ENCODE measurements around the gene LMAN2.

Gene LMAN2

DNA sequence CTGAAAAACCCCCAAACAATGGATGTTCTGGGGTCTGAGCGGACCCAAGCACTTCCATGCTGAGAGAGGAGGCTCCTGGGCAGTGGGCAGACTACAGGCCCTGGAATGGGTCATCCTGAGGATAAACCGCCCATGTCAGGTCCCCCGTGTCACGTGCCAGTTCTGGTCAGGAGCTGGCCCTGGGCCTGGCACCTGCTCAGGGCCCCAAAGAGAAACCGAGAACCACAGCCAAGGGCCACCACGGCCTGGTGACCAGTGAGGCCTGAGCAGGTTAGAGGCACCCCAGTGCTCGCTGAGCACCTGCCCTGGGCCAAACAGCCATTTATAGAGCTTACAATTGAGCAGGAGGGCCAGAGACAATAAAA is 15.8 kb downstream of the LMAN2 start:
- Histone ChIP-seq H3K9ac (ENCODE audit: low read depth in 1 of 2, low read length in 2 of 2) (no peak overlapping the region), H3K9me3 (ENCODE audit: control insufficient read depth in 2 of 2, low read length in 2 of 2) (no peaks in the 10 kb centered on the region), H3K4me1 (ENCODE audit: control insufficient read depth in 2 of 2, insufficient read depth in 2 of 2, low read length in 2 of 2) (no peaks in the 10 kb centered on the region), H3K36me3 (ENCODE audit: control insufficient read depth in 2 of 2, insufficient read depth in 2 of 2, low read length in 2 of 2) (peaks cover 72 to 85% of the 10 kb centered on the region in 2 donors), H3K27me3 (ENCODE audit: control insufficient read depth in 2 of 2, insufficient read depth in 2 of 2, low read length in 2 of 2) (no peaks in the 10 kb centered on the region), H3K27ac (ENCODE audit: low read depth in 2 of 2, low read length in 2 of 2) (no peak overlapping the region), H3K4me3 (ENCODE audit: low read length in 2 of 2) (no peak overlapping the region)

DNA sequence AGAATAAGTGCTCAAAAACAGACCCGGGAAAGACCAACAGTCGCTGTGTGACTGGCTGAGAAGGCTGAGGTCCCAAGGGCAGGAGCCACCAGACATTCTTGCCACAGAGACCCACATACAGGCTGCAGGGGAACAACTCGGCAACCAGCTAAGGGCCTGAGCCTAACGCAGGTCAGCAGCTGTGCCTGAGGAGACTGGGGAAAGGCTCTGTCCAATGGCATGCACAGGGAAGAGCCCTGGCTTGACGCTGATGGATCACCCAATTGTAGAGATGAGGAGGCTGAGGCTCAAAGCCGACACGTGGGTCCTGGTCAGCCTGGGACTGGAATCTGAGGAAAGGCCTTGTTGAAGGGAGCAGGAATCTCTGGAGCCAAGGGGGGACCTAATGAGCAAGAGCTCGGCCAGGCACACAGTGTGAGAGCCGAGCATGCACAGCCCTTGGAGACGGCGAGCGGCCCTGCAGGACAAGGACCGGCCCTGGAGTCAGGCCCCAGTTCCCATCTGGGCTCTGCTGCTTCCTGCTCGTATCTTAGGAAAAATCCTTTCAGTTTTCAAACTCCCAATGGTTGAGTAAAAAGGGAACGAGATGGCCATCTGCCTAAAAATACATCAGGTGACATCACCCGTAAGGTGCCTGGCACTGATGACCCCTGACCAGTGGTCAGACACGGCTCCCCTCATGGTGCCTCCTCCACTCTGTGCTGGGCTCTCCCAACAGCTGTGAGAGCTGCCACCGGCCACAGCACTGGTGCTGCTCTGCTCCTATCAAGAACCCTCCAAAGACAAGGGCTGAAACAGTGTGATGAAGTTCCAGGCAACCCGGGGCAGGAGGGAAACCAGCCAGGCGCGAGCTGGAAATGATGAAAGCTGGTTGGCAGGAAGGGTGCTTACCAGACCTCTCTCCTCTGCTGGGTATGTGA is 16.4 kb downstream of the LMAN2 start:
- Histone ChIP-seq H3K27ac (ENCODE audit: low read depth in 2 of 2, low read length in 2 of 2) (no peak overlapping the region), H3K9ac (ENCODE audit: low read depth in 1 of 2, low read length in 2 of 2) (no peak overlapping the region), H3K27me3 (ENCODE audit: control insufficient read depth in 2 of 2, insufficient read depth in 2 of 2, low read length in 2 of 2) (no peaks in the 10 kb centered on the region), H3K4me1 (ENCODE audit: control insufficient read depth in 2 of 2, insufficient read depth in 2 of 2, low read length in 2 of 2) (no peaks in the 10 kb centered on the region), H3K36me3 (ENCODE audit: control insufficient read depth in 2 of 2, insufficient read depth in 2 of 2, low read length in 2 of 2) (peaks cover 77 to 88% of the 10 kb centered on the region in 2 donors), H3K4me3 (ENCODE audit: low read length in 2 of 2) (no peak overlapping the region), H3K9me3 (ENCODE audit: control insufficient read depth in 2 of 2, low read length in 2 of 2) (no peaks in the 10 kb centered on the region)

DNA sequence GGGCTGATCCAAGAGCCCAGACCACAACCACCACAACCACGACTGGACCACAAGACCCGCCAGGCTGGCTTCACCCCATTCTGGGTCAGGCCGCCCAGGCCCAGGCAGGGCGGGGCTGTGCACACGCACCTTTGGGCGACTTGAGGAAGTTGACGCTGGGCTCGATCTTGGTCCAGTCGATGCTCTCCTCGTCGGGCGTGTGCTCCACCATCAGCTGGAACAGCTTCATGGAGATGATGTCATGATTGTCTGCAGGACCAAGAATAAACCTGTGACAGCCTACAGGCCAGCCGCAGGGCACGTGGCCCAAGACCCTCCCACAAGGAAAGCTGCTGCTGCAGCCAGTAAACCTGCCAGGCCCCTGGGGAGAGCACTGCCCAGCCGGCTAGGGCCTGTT is 17.3 kb downstream of the LMAN2 start:
- Histone ChIP-seq H3K9me3 (ENCODE audit: control insufficient read depth in 2 of 2, low read length in 2 of 2) (no peaks in the 10 kb centered on the region), H3K27ac (ENCODE audit: low read depth in 2 of 2, low read length in 2 of 2) (no peak overlapping the region), H3K36me3 (ENCODE audit: control insufficient read depth in 2 of 2, insufficient read depth in 2 of 2, low read length in 2 of 2) (peaks cover 80 to 90% of the 10 kb centered on the region in 2 donors), H3K4me3 (ENCODE audit: low read length in 2 of 2) (no peak overlapping the region), H3K9ac (ENCODE audit: low read depth in 1 of 2, low read length in 2 of 2) (no peak overlapping the region), H3K4me1 (ENCODE audit: control insufficient read depth in 2 of 2, insufficient read depth in 2 of 2, low read length in 2 of 2) (no peaks in the 10 kb centered on the region), H3K27me3 (ENCODE audit: control insufficient read depth in 2 of 2, insufficient read depth in 2 of 2, low read length in 2 of 2) (no peaks in the 10 kb centered on the region)

DNA sequence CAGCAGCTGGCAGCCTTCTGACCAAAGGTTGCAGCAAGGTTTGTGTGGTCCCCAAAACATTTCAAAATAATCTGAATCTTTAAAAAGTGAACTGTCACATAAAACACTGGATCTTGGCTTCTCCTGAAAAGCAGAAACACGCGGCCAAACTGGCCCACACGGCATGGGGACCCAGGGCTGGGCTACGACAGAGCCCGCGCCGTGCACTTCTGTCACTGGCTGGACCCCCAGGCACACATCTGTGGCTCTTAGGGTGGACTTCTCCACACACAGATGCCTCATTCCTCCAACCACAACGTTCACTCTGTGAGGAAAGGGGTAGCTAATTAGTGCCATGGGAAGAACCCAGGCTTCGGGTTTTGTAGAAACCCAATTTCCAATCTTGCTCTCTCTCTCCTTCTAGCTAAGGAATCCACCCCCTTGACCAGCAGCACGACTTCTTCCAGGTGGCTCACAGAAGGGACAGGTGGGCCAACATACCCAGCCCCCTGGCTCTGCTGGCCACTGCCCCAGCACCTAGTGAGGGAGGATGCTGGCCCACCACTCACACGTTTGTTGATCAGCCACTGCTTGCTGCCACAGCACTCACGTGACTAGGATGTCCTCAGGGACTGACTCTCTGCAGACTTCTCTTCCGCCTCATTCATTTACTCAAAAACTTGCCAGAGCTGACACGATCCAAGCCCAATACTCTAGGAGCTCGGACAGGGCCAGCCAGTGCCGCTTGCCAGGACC is 17.9 kb downstream of the LMAN2 start:
- Histone ChIP-seq H3K36me3 (ENCODE audit: control insufficient read depth in 2 of 2, insufficient read depth in 2 of 2, low read length in 2 of 2) (peaks cover 77 to 86% of the 10 kb centered on the region in 2 donors), H3K9me3 (ENCODE audit: control insufficient read depth in 2 of 2, low read length in 2 of 2) (no peaks in the 10 kb centered on the region)

DNA sequence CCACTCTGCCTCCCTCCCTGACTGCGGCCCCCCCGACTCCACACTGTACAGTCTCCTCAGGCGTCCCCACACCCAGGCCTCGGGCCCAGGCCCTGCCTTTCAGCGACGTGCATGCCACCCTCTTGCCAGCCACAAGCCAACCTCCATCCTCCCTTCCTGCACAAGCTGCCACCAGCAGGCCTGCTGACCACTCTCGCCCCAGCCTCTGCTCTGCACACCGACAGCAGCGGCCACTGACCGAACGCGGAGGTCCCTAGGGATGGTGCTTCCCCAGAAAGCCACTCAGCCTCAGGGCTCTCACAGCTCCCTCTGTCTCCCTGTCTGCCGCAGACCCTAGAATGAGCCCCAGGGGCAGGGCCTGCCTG is 18.6 kb downstream of the LMAN2 start:
- Histone ChIP-seq H3K36me3 (ENCODE audit: control insufficient read depth in 2 of 2, insufficient read depth in 2 of 2, low read length in 2 of 2) (peaks cover 72 to 81% of the 10 kb centered on the region in 2 donors), H3K27ac (ENCODE audit: low read depth in 2 of 2, low read length in 2 of 2) (no peak overlapping the region)

More for the DNA sequence above, 17.9 kb downstream of the LMAN2 start:
- Histone ChIP-seq H3K4me3 (ENCODE audit: low read length in 2 of 2) (no peak overlapping the region), H3K9ac (ENCODE audit: low read depth in 1 of 2, low read length in 2 of 2) (no peak overlapping the region), H3K27ac (ENCODE audit: low read depth in 2 of 2, low read length in 2 of 2) (no peak overlapping the region), H3K27me3 (ENCODE audit: control insufficient read depth in 2 of 2, insufficient read depth in 2 of 2, low read length in 2 of 2) (no peaks in the 10 kb centered on the region), H3K4me1 (ENCODE audit: control insufficient read depth in 2 of 2, insufficient read depth in 2 of 2, low read length in 2 of 2) (no peaks in the 10 kb centered on the region)

DNA sequence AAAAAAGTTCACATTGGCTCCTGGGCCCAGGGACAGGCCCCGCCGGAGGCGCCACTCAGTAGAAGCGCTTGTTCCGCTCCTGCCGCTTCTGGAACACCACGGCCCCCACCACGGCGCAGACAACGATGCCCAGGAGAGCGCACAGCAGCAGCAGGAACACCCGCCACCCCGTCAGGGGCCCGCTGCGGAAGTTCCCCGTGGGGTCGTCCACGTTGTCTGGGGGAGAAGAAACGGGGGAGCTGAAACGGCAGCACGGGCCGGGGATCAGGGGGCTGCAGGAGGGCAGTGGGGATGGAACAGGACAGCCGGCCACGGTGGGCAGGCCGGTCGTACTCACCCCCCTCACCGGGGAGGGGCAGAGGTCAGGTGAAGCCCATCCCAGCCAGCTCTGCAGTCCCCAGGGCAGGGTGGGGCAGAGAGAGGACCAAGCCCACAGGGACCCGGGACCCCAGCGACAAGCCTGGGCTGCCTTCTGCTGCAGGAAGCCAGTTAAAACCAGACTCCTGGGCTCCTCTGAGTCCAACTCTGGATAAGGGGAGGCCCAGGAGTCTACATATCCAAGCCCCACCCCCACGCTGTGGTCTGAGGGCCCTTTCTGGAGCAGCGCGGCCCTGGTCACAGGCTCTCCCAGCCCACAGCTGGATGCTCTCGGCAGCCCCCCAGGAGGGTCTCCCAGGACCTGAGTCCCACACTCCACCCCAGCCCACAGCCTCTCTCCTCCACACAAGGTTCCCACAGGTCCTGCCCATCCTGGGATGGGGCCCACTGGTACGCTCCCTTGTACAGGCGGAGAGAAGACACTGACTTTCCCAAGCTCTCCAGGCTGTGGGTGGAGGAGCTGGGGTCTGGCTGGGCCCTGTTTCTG is 19.2 kb downstream of the LMAN2 start:
- Histone ChIP-seq H3K27ac (ENCODE audit: low read depth in 2 of 2, low read length in 2 of 2) (no peak overlapping the region), H3K9ac (ENCODE audit: low read depth in 1 of 2, low read length in 2 of 2) (no peak overlapping the region), H3K36me3 (ENCODE audit: control insufficient read depth in 2 of 2, insufficient read depth in 2 of 2, low read length in 2 of 2) (peaks cover 66 to 79% of the 10 kb centered on the region in 2 donors), H3K9me3 (ENCODE audit: control insufficient read depth in 2 of 2, low read length in 2 of 2) (no peaks in the 10 kb centered on the region), H3K4me1 (ENCODE audit: control insufficient read depth in 2 of 2, insufficient read depth in 2 of 2, low read length in 2 of 2) (no peaks in the 10 kb centered on the region), H3K27me3 (ENCODE audit: control insufficient read depth in 2 of 2, insufficient read depth in 2 of 2, low read length in 2 of 2) (no peaks in the 10 kb centered on the region), H3K4me3 (ENCODE audit: low read length in 2 of 2) (no peak overlapping the region)

More for the DNA sequence above, 18.6 kb downstream of the LMAN2 start:
- H3K4me3 ChIP-seq (ENCODE audit: low read length in 2 of 2): no peak overlapping the region
- no peaks in the 10 kb centered on the region for H3K9me3 ChIP-seq (ENCODE audit: control insufficient read depth in 2 of 2, low read length in 2 of 2)
- no peak overlapping the region for H3K9ac ChIP-seq (ENCODE audit: low read depth in 1 of 2, low read length in 2 of 2)
- no peaks in the 10 kb centered on the region for H3K27me3 ChIP-seq (ENCODE audit: control insufficient read depth in 2 of 2, insufficient read depth in 2 of 2, low read length in 2 of 2)
- no peaks in the 10 kb centered on the region for H3K4me1 ChIP-seq (ENCODE audit: control insufficient read depth in 2 of 2, insufficient read depth in 2 of 2, low read length in 2 of 2)

DNA sequence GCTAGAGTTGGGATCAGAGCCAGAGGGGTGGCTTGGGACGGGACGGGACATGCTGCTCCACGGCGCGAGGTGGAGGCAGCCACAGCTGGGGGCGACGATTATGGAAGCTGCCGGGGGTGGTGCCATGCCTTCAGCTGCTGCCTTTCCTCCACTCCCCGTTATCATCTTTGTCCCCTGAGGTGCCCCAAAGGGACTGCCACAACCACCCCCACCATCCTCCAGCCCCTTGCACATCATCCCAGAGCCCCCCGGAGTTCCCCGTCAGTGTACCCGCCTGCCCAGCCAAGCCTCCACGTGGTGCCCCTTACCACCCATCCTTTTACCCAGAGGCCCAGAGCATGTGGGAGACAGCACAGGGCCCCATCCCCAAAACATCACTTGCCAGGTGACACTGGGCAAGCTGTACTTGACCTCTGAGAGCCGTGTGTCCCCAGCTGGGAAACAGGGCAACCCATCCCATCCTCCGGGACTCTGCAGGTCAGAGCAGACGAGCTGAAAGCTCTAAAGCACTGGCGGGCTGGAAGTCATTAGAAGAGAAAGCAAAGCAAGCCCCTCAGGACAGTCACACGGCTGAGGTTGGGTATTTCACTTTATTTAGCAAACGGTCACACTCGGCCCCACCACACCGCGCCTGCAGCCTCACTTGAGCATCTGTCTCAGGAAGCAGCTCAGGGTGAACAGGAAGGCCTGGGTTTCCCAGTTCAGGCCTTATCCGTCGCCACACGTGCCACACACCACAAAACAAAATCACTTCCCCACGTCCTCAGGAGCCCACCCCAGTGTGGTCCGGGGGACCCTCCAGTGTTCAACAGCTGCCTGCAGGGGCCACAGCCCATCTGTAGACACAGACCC is 20.3 kb downstream of the LMAN2 start:
- no peaks in the 10 kb centered on the region for H3K27me3 ChIP-seq (ENCODE audit: control insufficient read depth in 2 of 2, insufficient read depth in 2 of 2, low read length in 2 of 2)
- H3K27ac ChIP-seq (ENCODE audit: low read depth in 2 of 2, low read length in 2 of 2): no peak overlapping the region
- H3K9me3 ChIP-seq (ENCODE audit: control insufficient read depth in 2 of 2, low read length in 2 of 2): no peaks in the 10 kb centered on the region
- peaks cover 0 to 2% of the 10 kb centered on the region in 2 donors for H3K4me1 ChIP-seq (ENCODE audit: control insufficient read depth in 2 of 2, insufficient read depth in 2 of 2, low read length in 2 of 2)
- no peak overlapping the region for H3K9ac ChIP-seq (ENCODE audit: low read depth in 1 of 2, low read length in 2 of 2)
- peaks cover 55 to 70% of the 10 kb centered on the region in 2 donors for H3K36me3 ChIP-seq (ENCODE audit: control insufficient read depth in 2 of 2, insufficient read depth in 2 of 2, low read length in 2 of 2)
- no peak overlapping the region for H3K4me3 ChIP-seq (ENCODE audit: low read length in 2 of 2)

DNA sequence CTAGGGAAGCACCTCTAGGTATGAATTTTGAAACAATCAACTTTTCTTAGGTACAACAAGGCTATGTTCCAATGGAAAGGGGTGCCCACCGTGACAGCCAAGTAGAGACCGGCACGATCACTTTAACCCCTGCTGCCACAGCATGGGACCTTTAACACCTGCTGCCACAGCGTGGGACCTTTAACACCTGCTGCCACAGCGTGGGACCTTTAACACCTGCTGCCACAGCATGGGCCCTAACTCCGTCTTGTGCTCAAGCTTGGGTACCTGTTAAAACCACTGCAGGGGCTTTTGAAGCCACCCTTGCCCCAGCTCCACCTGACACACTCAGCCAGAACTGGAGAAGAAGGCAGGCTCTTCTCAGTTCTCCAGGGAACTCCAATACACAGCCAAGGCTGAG is 21.6 kb downstream of the LMAN2 start:
- Histone ChIP-seq H3K9ac (ENCODE audit: low read depth in 1 of 2, low read length in 2 of 2) (no peak overlapping the region), H3K9me3 (ENCODE audit: control insufficient read depth in 2 of 2, low read length in 2 of 2) (no peaks in the 10 kb centered on the region), H3K36me3 (ENCODE audit: control insufficient read depth in 2 of 2, insufficient read depth in 2 of 2, low read length in 2 of 2) (peaks cover 42 to 57% of the 10 kb centered on the region in 2 donors), H3K27me3 (ENCODE audit: control insufficient read depth in 2 of 2, insufficient read depth in 2 of 2, low read length in 2 of 2) (no peaks in the 10 kb centered on the region), H3K27ac (ENCODE audit: low read depth in 2 of 2, low read length in 2 of 2) (no peak overlapping the region), H3K4me3 (ENCODE audit: low read length in 2 of 2) (no peak overlapping the region), H3K4me1 (ENCODE audit: control insufficient read depth in 2 of 2, insufficient read depth in 2 of 2, low read length in 2 of 2) (peaks cover 0 to 4% of the 10 kb centered on the region in 2 donors)

DNA sequence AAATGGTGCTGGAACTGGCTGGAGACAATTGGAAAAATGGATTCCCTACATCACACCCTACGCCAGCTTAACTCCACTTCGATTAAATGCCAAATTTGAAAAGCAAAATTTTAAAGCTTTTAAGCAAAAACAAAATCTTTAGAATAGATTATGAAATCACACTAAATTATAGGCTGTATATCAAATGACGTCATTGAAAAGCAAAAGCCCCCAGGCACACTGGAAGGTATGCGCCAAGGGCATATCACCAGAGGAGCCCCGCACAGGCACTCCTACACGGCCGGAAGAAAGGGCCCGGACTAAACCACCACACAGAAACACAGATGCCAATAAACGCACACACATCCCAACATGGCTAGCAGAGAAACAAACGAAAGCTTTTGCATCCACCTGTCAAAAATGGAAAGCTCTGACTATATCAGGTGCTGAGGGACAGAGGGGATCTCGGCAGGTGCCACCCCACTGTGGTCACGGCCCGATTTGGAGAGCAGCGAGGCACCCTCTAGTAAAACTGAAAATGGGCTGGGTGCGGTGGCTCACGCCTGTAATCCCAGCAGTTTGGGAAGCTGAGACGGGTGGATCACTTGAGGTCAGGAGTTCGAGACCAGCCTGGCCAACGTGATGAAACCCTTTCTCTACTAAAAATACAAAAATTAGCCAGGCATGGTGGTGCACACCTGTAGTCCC is 22.8 kb downstream of the LMAN2 start:
- H3K36me3 ChIP-seq (ENCODE audit: control insufficient read depth in 2 of 2, insufficient read depth in 2 of 2, low read length in 2 of 2): peaks cover 30 to 45% of the 10 kb centered on the region in 2 donors
- no peak overlapping the region for H3K4me3 ChIP-seq (ENCODE audit: low read length in 2 of 2)
- no peaks in the 10 kb centered on the region for H3K9me3 ChIP-seq (ENCODE audit: control insufficient read depth in 2 of 2, low read length in 2 of 2)
- H3K27me3 ChIP-seq (ENCODE audit: control insufficient read depth in 2 of 2, insufficient read depth in 2 of 2, low read length in 2 of 2): no peaks in the 10 kb centered on the region
- H3K27ac ChIP-seq (ENCODE audit: low read depth in 2 of 2, low read length in 2 of 2): no peak overlapping the region
- no peak overlapping the region for H3K9ac ChIP-seq (ENCODE audit: low read depth in 1 of 2, low read length in 2 of 2)
- H3K4me1 ChIP-seq (ENCODE audit: control insufficient read depth in 2 of 2, insufficient read depth in 2 of 2, low read length in 2 of 2): peaks cover 0 to 4% of the 10 kb centered on the region in 2 donors
